PC-3 (cell line): ENCODE measurements around the gene EIF4A2. TPM values are rescaled to one million over a fixed set of nuclear protein-coding genes. Genes with fewer than 3 reads are reported as not detected.
A peak's percentile ranks its signal among the peaks of the same experiment; 100 is the strongest.

ENCODE experiments used
- ATAC-seq: fragments of 200-7000 bp; cut with Tn5 transposase; 2 replicates; pipeline ENCODE4 v1.9.1; 2020; ENCODE audit warnings: mild to moderate bottlenecking, moderate library complexity
- Bru-seq: library from RNA; stranded (reverse); fragments of 400-500 nt; gene quantifications from one replicate; lab custom pipeline; 2021; lab: Mats Ljungman, UMichigan
- BruChase-seq, 2 experiments: library from RNA; stranded (reverse); fragments of 400-500 nt; gene quantifications; one replicate each; lab custom pipeline; 2021; lab: Mats Ljungman, UMichigan
- BruUV-seq: library from RNA; stranded (reverse); fragments of 400-500 nt; replicated peaks from 2 replicates; lab custom pipeline; 2021; lab: Mats Ljungman, UMichigan
- CTCF ChIA-PET: fragments of 300-600 bp; sonication (Branson Sonifier 250); formaldehyde crosslinking; loops from one replicate; lab custom pipeline; 2022; ENCODE audit warnings: antibody characterized with exemption; lab: Charles Lee
- POLR2A ChIA-PET: fragments of 300-600 bp; sonication (Branson Sonifier 250); formaldehyde crosslinking; loops from one replicate; lab custom pipeline; 2022; ENCODE audit warnings: antibody characterized with exemption; ENCODE audit not compliant: unreplicated experiment; lab: Charles Lee
- DNase-seq: peaks from one replicate; pipeline ENCODE4 v3.0.0-alpha.2; 2015
- H2AFZ ChIP-seq: fragments of 300-600 bp; sonication (generic); 2 replicates; pipeline ENCODE4 v1.6.0; 2016; ENCODE audit warnings: antibody characterized with exemption, low read length
- H3F3A ChIP-seq: fragments of 300-600 bp; sonication (generic); one replicate; pipeline ENCODE4 v1.6.0; 2017; ENCODE audit warnings: antibody characterized with exemption, low read length, control low read depth, mild to moderate bottlenecking; ENCODE audit not compliant: unreplicated experiment
- H3K27ac ChIP-seq: fragments of 300-600 bp; sonication (generic); 2 replicates; pipeline ENCODE4 v1.5.1; 2016; ENCODE audit warnings: mild to moderate bottlenecking, low read length
- H3K27me3 ChIP-seq: fragments of 300-600 bp; sonication (generic); 2 replicates; pipeline ENCODE4 v1.6.1; 2016; ENCODE audit warnings: low read length, mixed read lengths
- H3K36me3 ChIP-seq: fragments of 300-600 bp; sonication (generic); 2 replicates; pipeline ENCODE4 v1.6.1; 2016; ENCODE audit warnings: low read depth, mixed run types, low read length, mixed read lengths
- H3K4me1 ChIP-seq: fragments of 300-600 bp; sonication (generic); 2 replicates; pipeline ENCODE4 v1.5.1; 2016; ENCODE audit warnings: low read length; ENCODE audit not compliant: insufficient read depth
- H3K4me2 ChIP-seq: fragments of 300-600 bp; sonication (generic); 2 replicates; pipeline ENCODE4 v1.6.0; 2016; ENCODE audit warnings: low read length
- H3K4me3 ChIP-seq: fragments of 300-600 bp; sonication (generic); 2 replicates; pipeline ENCODE4 v1.5.1; 2016; ENCODE audit warnings: mild to moderate bottlenecking, low read length, mixed read lengths
- H3K79me2 ChIP-seq: fragments of 300-600 bp; sonication (generic); 2 replicates; pipeline ENCODE4 v1.6.1; 2017; ENCODE audit warnings: low read length, mixed read lengths
- H3K9ac ChIP-seq: fragments of 300-600 bp; sonication (generic); 2 replicates; pipeline ENCODE4 v1.6.0; 2016; ENCODE audit warnings: mild to moderate bottlenecking, low read length
- H3K9me2 ChIP-seq: fragments of 300-600 bp; sonication (generic); replicated peaks from 2 replicates; pipeline ENCODE4 v1.6.1; 2016; ENCODE audit warnings: mixed run types, low read length, mixed read lengths
- H3K9me3 ChIP-seq: fragments of 300-600 bp; sonication (generic); 2 replicates; pipeline ENCODE4 v1.6.1; 2016; ENCODE audit warnings: low read length, mixed read lengths
- H4K20me1 ChIP-seq: fragments of 300-600 bp; sonication (generic); 2 replicates; pipeline ENCODE4 v1.6.1; 2016; ENCODE audit warnings: low read length, mixed read lengths
- CTCF ChIP-seq: fragments of 300-600 bp; sonication (generic); conservative IDR thresholded peaks from 2 replicates; pipeline ENCODE4 v1.5.1; 2017; ENCODE audit warnings: antibody characterized with exemption, low read depth, mild to moderate bottlenecking, low read length
- EZH2 ChIP-seq: fragments of 300-600 bp; sonication (generic); IDR thresholded peaks from one replicate; pipeline ENCODE4 v1.6.1; 2017; ENCODE audit warnings: antibody characterized with exemption, mild to moderate bottlenecking, low read length; ENCODE audit not compliant: unreplicated experiment
- EZH2phosphoT487 ChIP-seq: fragments of 300-600 bp; sonication (generic); IDR thresholded peaks from 2 replicates; pipeline ENCODE4 v1.6.1; 2018; ENCODE audit warnings: mild to moderate bottlenecking, antibody characterized with exemption, low read length, borderline replicate concordance
- intact Hi-C: fragments of 100-400 bp; cut with micrococcal nuclease; formaldehyde crosslinking; loops from 2 replicates; pipeline ENCODE4 v1.9.0; 2023
- long read RNA-seq: library from polyadenylated mRNA; unstranded; transcript quantifications from one replicate; pipeline ENCODE4 v2.0.0, GENCODE V29; 2021; ENCODE audit not compliant: unreplicated experiment
- total RNA-seq: library from RNA; depleted of rRNA; stranded (reverse); fragments of >200 nt; gene quantifications from 2 replicates; pipeline ENCODE4 v1.2.3, GENCODE V29; 2014; rRNA removed

The EIF4A2 gene
- 204 and 233 TPM in 2 replicates for total RNA-seq
- percentile 100 among the genes with signal in this experiment for Bru-seq, nascent RNA
- percentile 100 among the genes with signal in this experiment for BruChase-seq, experiment 1, labeled RNA remaining after a 6-hour chase
- percentile 100 among the genes with signal in this experiment for BruChase-seq, experiment 2, labeled RNA remaining after a 2-hour chase
- long read RNA-seq, transcript EIF4A2-205 (11 exons, 1,889 nt): minor isoform, 73 of 580 reads
- long read RNA-seq, transcript EIF4A2-202 (12 exons, 1,977 nt): minor isoform, 8 of 580 reads
- long read RNA-seq, transcript EIF4A2-201 (11 exons, 1,919 nt): major isoform, 277 of 580 reads
- long read RNA-seq, transcript EIF4A2-203 (10 exons, 1,751 nt): minor isoform, 39 of 580 reads
- long read RNA-seq, partial matches to known transcripts: 90 of 580 reads
- long read RNA-seq, other reads (novel, unspliced or antisense): 79 of 580 reads

GRCh38 chr3:186783058-186783730 lies at the start of gene EIF4A2:
Gene EIF4A2, plus strand, starts transcription at chr3:186783577. Its CDS starts 34 bp downstream, at chr3:186783611.
- Histone ChIP-seq H3K4me2 (peak within 1 kb of the TSS; percentile 84), H3K9me3 (no peaks in the 10 kb centered on the region), H3K27ac (peak within 1 kb of the TSS; percentile 73), H3K36me3 (peaks cover 47% of the 10 kb centered on the region), H3K9ac (peak within 1 kb of the TSS; percentile 99), H3K79me2 (peaks cover 61% of the 10 kb centered on the region), H3F3A (peaks cover 39% of the 10 kb centered on the region), H3K27me3 (no peaks in the 10 kb centered on the region), H2AFZ (peak within 1 kb of the TSS; percentile 77), H3K4me3 (peak within 1 kb of the TSS; percentile 100), H3K9me2 (no peaks in the 10 kb centered on the region), H4K20me1 (peaks cover 47% of the 10 kb centered on the region), H3K4me1 (peaks cover 31% of the 10 kb centered on the region)
- ChIA-PET CTCF (interaction anchor here (0.7 kb wide), 1 partner anchor 166 kb away, joined by 4 read pairs; no protein-coding TSS in a partner anchor), POLR2A (interaction anchor here (0.5 to 1.3 kb wide), 7 partner anchors 58 to 810 kb away, joined by 3 to 9 read pairs (median 4); partner anchors contain the start of gene DNAJB11)
- peak; percentile 71 for ATAC-seq
- BruUV-seq: no TSS peak
- peak; percentile 91 for DNase-seq
- intact Hi-C loops: loop anchor here (2.0 to 10.0 kb wide), 3 partner anchors 30 to 678 kb away; partner anchors contain the start of genes ETV5 and TBCCD1
- TF ChIP-seq CTCF (no peak), EZH2phosphoT487 (no peak), EZH2 (no peak)

- no TSS peak for BruUV-seq
- CTCF ChIA-PET: interaction anchor here (0.7 kb wide), 1 partner anchor 109 kb away, joined by 4 read pairs; no protein-coding TSS in a partner anchor
- no peaks in the 10 kb centered on the region for H3K9me3 ChIP-seq
- no peaks in the 10 kb centered on the region for H3K36me3 ChIP-seq
- intact Hi-C loops: no loop called here
- no peaks in the 10 kb centered on the region for H4K20me1 ChIP-seq
- DNase-seq (peak; percentile 30), ATAC-seq (peak; percentile 76)
- TF ChIP-seq CTCF: no peak
- no peak for TF ChIP-seq EZH2phosphoT487
- TF ChIP-seq EZH2: no peak
- H3K9me2 ChIP-seq: no peaks in the 10 kb centered on the region
- no peak overlapping the region for H2AFZ ChIP-seq
- no peaks in the 10 kb centered on the region for H3F3A ChIP-seq
- POLR2A ChIA-PET: interaction anchor here (0.5 kb wide), 1 partner anchor 11 kb away, joined by 8 read pairs; no protein-coding TSS in a partner anchor
- no peak overlapping the region for H3K9ac ChIP-seq
- H3K27ac ChIP-seq: no peak overlapping the region
- H3K4me1 ChIP-seq: peaks cover 12% of the 10 kb centered on the region
- H3K4me2 ChIP-seq: peak overlapping the region; percentile 29
- H3K4me3 ChIP-seq: no peak overlapping the region
- no peaks in the 10 kb centered on the region for H3K79me2 ChIP-seq
- H3K27me3 ChIP-seq: no peaks in the 10 kb centered on the region
Observed at GRCh38 chr3:186742618-186743380, 40.6 kb upstream of the EIF4A2 start.
